Measurements from ENCODE around the gene GLRA2. TPM values are rescaled to one million over a fixed set of nuclear protein-coding genes. Genes with fewer than 3 reads are reported as not detected.

The GLRA2 gene
- total and polyA plus RNA-seq, 4 donors, result not detected

DNA sequence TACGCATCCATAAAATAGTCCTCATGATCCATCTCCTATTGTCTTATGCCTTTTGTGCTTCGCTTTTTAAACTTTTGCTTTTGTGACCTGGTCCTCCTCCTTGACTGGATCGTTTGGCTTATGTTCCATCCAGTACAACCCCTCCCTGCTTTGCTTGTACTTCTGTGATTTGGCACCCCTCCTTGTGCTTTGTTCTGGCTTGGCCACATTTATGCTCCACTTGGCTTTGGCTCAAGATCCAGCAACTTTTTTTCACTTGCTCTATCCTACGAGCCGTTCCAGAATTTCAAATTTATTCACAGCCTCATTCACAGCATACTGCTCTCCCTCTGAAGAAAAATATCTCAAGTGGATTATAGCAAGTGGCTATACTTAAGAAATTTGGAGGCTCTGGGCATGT lies 28.0 kb upstream of the GLRA2 start:
- Histone ChIP-seq H3K36me3 (ENCODE audit: control insufficient read depth in 4 of 4, insufficient read depth in 3 of 4, low read depth in 1 of 4, low read length in 3 of 4) (no peaks in the 10 kb centered on the region), H3K27ac (ENCODE audit: low read depth in 1 of 2, low read length in 2 of 2) (no peak overlapping the region), H3K27me3 (ENCODE audit: control insufficient read depth in 4 of 4, insufficient read depth in 4 of 4, low read length in 3 of 4) (peaks cover 0 to 9% (median 0%) of the 10 kb centered on the region in 4 donors), H3K9ac (ENCODE audit: low read depth in 1 of 2, low read length in 2 of 2) (no peak overlapping the region), H3K4me3 (ENCODE audit: low read depth in 1 of 3, low read length in 3 of 3) (no peak overlapping the region), H3K4me1 (ENCODE audit: control insufficient read depth in 4 of 4, insufficient read depth in 4 of 4, low read length in 3 of 4) (peaks cover 0 to 2% (median 0%) of the 10 kb centered on the region in 4 donors), H3K9me3 (ENCODE audit: control insufficient read depth in 4 of 4, low read length in 3 of 4) (no peaks in the 10 kb centered on the region)
- 66% methylated on average over 5 of the region's 5 CpGs for WGBS
- no peak for DNase-seq (ENCODE audit: low spot score)
- TF ChIP-seq TAF1 (conservative IDR thresholded peaks at IDR 0.05), result no peak
- TF ChIP-seq HNF4G (IDR thresholded peaks at IDR 0.05), result no peak
- no peak for TF ChIP-seq HNF4A (conservative IDR thresholded peaks at IDR 0.05)
- no peak for TF ChIP-seq EGR1 (IDR thresholded peaks at IDR 0.05; ENCODE audit: low read depth in 2 of 2)
- TF ChIP-seq MAX (IDR thresholded peaks at IDR 0.05), result no peak
- no peak for TF ChIP-seq FOXA2 (IDR thresholded peaks at IDR 0.05)
- no peak for TF ChIP-seq FOXA1 (IDR thresholded peaks at IDR 0.05)
- TF ChIP-seq CTCF (IDR thresholded peaks at IDR 0.05; ENCODE audit: low read depth, low read length, missing input control), result no peak
- no peak for TF ChIP-seq YY1 (IDR thresholded peaks at IDR 0.05)
- no peak for TF ChIP-seq SP1 (IDR thresholded peaks at IDR 0.05)
- TF ChIP-seq, protein P1, sequence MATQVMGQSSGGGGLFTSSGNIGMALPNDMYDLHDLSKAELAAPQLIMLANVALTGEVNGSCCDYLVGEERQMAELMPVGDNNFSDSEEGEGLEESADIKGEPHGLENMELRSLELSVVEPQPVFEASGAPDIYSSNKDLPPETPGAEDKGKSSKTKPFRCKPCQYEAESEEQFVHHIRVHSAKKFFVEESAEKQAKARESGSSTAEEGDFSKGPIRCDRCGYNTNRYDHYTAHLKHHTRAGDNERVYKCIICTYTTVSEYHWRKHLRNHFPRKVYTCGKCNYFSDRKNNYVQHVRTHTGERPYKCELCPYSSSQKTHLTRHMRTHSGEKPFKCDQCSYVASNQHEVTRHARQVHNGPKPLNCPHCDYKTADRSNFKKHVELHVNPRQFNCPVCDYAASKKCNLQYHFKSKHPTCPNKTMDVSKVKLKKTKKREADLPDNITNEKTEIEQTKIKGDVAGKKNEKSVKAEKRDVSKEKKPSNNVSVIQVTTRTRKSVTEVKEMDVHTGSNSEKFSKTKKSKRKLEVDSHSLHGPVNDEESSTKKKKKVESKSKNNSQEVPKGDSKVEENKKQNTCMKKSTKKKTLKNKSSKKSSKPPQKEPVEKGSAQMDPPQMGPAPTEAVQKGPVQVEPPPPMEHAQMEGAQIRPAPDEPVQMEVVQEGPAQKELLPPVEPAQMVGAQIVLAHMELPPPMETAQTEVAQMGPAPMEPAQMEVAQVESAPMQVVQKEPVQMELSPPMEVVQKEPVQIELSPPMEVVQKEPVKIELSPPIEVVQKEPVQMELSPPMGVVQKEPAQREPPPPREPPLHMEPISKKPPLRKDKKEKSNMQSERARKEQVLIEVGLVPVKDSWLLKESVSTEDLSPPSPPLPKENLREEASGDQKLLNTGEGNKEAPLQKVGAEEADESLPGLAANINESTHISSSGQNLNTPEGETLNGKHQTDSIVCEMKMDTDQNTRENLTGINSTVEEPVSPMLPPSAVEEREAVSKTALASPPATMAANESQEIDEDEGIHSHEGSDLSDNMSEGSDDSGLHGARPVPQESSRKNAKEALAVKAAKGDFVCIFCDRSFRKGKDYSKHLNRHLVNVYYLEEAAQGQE (IDR thresholded peaks at IDR 0.05), result no peak
- TF ChIP-seq NR2F2 (IDR thresholded peaks at IDR 0.05), result no peak
- TF ChIP-seq RAD21 (IDR thresholded peaks at IDR 0.05), result no peak
- TF ChIP-seq, protein P2, sequence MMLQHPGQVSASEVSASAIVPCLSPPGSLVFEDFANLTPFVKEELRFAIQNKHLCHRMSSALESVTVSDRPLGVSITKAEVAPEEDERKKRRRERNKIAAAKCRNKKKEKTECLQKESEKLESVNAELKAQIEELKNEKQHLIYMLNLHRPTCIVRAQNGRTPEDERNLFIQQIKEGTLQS (IDR thresholded peaks at IDR 0.05), result no peak

GRCh38 chrX:14504960-14505538 lies 24.3 kb upstream of the GLRA2 start:
- no peaks in the 10 kb centered on the region for H3K9me3 ChIP-seq (ENCODE audit: control insufficient read depth in 4 of 4, low read length in 3 of 4)
- WGBS, result 88% methylated on average over 1 of the region's 1 CpG
- no peak overlapping the region for H3K27ac ChIP-seq (ENCODE audit: low read depth in 1 of 2, low read length in 2 of 2)
- peaks cover 0 to 9% (median 0%) of the 10 kb centered on the region in 4 donors for H3K27me3 ChIP-seq (ENCODE audit: control insufficient read depth in 4 of 4, insufficient read depth in 4 of 4, low read length in 3 of 4)
- TF ChIP-seq RXRA (IDR thresholded peaks at IDR 0.05) (no peak), MAX (IDR thresholded peaks at IDR 0.05) (no peak), RAD21 (IDR thresholded peaks at IDR 0.05) (no peak)
- TF ChIP-seq, protein P2 (IDR thresholded peaks at IDR 0.05), result no peak
- H3K36me3 ChIP-seq (ENCODE audit: control insufficient read depth in 4 of 4, insufficient read depth in 3 of 4, low read depth in 1 of 4, low read length in 3 of 4), result no peaks in the 10 kb centered on the region
- no peak overlapping the region for H3K4me3 ChIP-seq (ENCODE audit: low read depth in 1 of 3, low read length in 3 of 3)
- H3K4me1 ChIP-seq (ENCODE audit: control insufficient read depth in 4 of 4, insufficient read depth in 4 of 4, low read length in 3 of 4), result no peaks in the 10 kb centered on the region
- H3K9ac ChIP-seq (ENCODE audit: low read depth in 1 of 2, low read length in 2 of 2), result no peak overlapping the region
- DNase-seq (ENCODE audit: low spot score), result no peak
